ENCODE data around the gene RRP36. TPM values are rescaled to one million over a fixed set of nuclear protein-coding genes. Genes with fewer than 3 reads are reported as not detected.

Gene RRP36
- total and polyA plus RNA-seq, 2 donors from 2014 or later = 49.2 to 55.2 TPM

DNA sequence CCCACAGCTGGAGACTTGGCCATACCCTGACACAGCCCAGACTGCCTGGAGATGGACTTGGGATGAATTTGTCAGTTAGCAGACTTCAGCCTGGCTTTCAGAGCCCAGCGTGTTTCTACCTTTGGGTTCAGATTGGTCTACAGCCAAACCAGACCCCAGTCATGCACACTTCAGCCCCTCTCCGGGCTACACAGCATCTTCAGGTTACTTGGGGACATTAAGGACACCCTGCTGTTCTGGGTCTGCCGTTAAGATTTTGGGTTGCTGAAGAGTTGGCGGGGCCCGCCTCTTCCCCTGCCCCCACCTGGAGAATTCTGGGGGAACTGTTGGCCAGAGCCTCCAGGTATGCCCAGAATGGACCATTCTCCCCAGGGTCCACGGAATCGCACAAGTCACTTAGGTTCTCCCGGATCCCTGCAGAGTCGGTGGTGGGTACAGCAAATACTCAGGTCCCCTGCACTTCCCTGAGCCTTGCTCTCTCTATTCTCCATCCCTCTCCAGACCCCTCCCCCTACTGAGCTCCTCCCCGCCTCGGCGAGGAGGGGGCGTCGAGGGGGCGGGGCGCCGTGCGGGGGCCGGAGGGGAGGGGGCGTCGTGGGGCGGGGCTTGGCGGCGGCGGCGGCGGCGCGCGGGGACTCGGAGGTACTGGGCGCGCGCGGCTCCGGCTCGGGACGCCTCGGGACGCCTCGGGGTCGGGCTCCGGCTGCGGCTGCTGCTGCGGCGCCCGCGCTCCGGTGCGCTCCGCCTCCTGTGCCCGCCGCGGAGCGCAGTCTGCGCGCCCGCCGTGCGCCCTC is 54.4 kb downstream of the RRP36 start, which contains the start of gene PTK7:
Gene PTK7 (plus strand): TSS at position 645 of the 794 bp plus-strand sequence. CDS start 175 bp downstream, outside the sequence.
- Histone ChIP-seq H3K4me3 (ENCODE audit: low read length in 3 of 3) (peak within 1 kb of the TSS; percentile 64 to 73 (median 65)), H3K4me1 (ENCODE audit: control insufficient read depth in 2 of 3, insufficient read depth in 2 of 3, low read depth in 1 of 3, low read length in 3 of 3) (peaks cover 0 to 6% (median 0%) of the 10 kb centered on the region in 3 donors), H3K9ac (ENCODE audit: low read length in 3 of 3) (peak within 1 kb of the TSS; percentile 32 to 64 (median 61)), H3K27me3 (ENCODE audit: control insufficient read depth, insufficient read depth, low read length) (no peaks in the 10 kb centered on the region), H3K27ac (ENCODE audit: low read depth in 2 of 2, low read length in 2 of 2) (peak within 1 kb of the TSS; percentile 4 to 28), H3K36me3 (ENCODE audit: control insufficient read depth in 2 of 3, insufficient read depth in 3 of 3, low read length in 3 of 3) (peaks cover 0 to 8% (median 8%) of the 10 kb centered on the region in 3 donors), H3K9me3 (ENCODE audit: control insufficient read depth in 2 of 3, insufficient read depth in 1 of 3, low read length in 3 of 3) (no peaks in the 10 kb centered on the region)
- intact Hi-C loops (cut with DNase I) = no loop called here
- DNase-seq (peak; percentile 90 to 96 (median 94)), FAIRE-seq (no peak)
- TF ChIP-seq, protein P1, sequence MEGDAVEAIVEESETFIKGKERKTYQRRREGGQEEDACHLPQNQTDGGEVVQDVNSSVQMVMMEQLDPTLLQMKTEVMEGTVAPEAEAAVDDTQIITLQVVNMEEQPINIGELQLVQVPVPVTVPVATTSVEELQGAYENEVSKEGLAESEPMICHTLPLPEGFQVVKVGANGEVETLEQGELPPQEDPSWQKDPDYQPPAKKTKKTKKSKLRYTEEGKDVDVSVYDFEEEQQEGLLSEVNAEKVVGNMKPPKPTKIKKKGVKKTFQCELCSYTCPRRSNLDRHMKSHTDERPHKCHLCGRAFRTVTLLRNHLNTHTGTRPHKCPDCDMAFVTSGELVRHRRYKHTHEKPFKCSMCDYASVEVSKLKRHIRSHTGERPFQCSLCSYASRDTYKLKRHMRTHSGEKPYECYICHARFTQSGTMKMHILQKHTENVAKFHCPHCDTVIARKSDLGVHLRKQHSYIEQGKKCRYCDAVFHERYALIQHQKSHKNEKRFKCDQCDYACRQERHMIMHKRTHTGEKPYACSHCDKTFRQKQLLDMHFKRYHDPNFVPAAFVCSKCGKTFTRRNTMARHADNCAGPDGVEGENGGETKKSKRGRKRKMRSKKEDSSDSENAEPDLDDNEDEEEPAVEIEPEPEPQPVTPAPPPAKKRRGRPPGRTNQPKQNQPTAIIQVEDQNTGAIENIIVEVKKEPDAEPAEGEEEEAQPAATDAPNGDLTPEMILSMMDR (IDR thresholded peaks at IDR 0.05; ENCODE audit: borderline replicate concordance, extremely low read depth, insufficient read depth) = no peak

DNA sequence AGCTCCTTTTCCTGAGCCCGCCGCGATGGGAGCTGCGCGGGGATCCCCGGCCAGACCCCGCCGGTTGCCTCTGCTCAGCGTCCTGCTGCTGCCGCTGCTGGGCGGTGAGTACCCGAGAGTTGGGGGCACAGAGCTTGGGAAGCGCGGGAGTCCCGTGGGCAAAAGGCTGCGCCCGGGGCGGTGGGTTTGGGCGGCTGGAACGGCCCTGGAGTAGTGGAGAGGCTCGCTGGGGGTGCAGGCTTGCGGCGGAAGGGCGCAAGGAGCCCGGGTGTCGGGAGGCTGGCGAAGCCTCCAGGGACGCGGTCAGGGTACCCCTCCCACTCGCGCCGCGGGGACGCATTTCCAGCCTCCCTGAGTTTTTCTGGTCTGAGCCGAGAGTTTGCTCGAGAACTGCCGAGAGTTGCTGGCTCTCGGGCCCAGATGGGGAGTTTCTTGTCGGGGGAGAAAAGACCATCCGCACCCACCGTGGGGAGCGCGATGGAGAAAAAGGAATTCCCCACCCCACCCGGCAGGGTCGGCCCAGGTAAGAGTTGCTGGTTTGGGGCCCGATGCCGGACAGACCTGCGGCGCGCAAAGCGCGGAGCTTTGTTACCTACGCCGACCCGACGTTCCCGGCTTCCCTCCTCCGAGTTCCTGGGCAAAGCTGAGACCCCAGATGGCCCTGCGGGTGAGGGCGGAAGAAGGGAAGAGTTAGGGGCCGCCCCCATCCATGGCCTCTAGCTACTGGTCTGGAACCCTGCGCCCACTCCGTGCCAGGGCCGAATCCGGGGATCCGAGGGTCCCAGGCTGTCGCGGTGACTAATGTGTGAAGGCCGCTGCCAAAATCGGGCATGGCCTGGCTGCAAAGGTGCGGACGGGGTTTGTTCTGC is 55.3 kb downstream of the RRP36 start:
- Histone ChIP-seq H3K9me3 (ENCODE audit: control insufficient read depth in 2 of 3, insufficient read depth in 1 of 3, low read length in 3 of 3) (no peaks in the 10 kb centered on the region), H3K27ac (ENCODE audit: low read depth in 2 of 2, low read length in 2 of 2) (peak overlapping the region in 1 of 2 donors; percentile 28), H3K9ac (ENCODE audit: low read length in 3 of 3) (peak overlapping the region; percentile 32 to 64 (median 61)), H3K36me3 (ENCODE audit: control insufficient read depth in 2 of 3, insufficient read depth in 3 of 3, low read length in 3 of 3) (peaks cover 0 to 5% (median 2%) of the 10 kb centered on the region in 3 donors), H3K4me3 (ENCODE audit: low read length in 3 of 3) (peak overlapping the region; percentile 64 to 73 (median 65)), H3K4me1 (ENCODE audit: control insufficient read depth in 2 of 3, insufficient read depth in 2 of 3, low read depth in 1 of 3, low read length in 3 of 3) (peaks cover 0 to 6% (median 0%) of the 10 kb centered on the region in 3 donors), H3K27me3 (ENCODE audit: control insufficient read depth, insufficient read depth, low read length) (no peaks in the 10 kb centered on the region)
- FAIRE-seq (no peak), DNase-seq (peak; percentile 79 to 85 (median 83))
- intact Hi-C loops (cut with DNase I) = no loop called here
- TF ChIP-seq, protein P1 (IDR thresholded peaks at IDR 0.05; ENCODE audit: borderline replicate concordance, extremely low read depth, insufficient read depth) = no peak

DNA sequence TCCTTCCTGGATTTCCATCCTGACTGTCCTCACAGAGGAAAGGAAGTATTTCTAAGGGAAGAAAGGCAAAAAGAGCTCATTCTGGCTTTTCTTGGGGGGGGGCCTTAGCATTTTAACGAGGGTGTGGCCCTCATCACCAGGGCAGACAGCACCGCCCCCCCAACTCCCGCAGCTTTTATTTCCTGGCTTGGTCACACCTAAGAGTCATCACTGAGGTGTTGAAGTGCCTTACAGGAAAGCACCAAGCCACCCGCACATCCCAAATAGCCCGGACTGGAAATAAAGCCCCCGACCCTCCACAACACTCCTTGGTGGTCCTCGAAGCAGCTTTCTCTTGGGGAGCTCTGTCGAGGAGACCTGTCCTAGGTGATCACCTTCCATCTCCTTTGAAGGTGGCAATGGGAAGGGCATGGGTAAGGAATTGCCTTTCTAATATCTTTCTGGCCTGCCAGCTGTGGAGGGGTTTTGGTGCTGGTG is 55.9 kb downstream of the RRP36 start:
- H3K9me3 ChIP-seq (ENCODE audit: control insufficient read depth in 2 of 3, insufficient read depth in 1 of 3, low read length in 3 of 3) = no peaks in the 10 kb centered on the region
- FAIRE-seq (no peak), DNase-seq (peak in 1 of 5 donors; percentile 4)
- H3K27ac ChIP-seq (ENCODE audit: low read depth in 2 of 2, low read length in 2 of 2) = no peak overlapping the region
- H3K4me1 ChIP-seq (ENCODE audit: control insufficient read depth in 2 of 3, insufficient read depth in 2 of 3, low read depth in 1 of 3, low read length in 3 of 3) = peaks cover 0 to 6% (median 0%) of the 10 kb centered on the region in 3 donors
- H3K9ac ChIP-seq (ENCODE audit: low read length in 3 of 3) = peak overlapping the region in 2 of 3 donors; percentile 32 to 61
- intact Hi-C loops (cut with DNase I) = no loop called here
- peaks cover 0 to 3% (median 2%) of the 10 kb centered on the region in 3 donors for H3K36me3 ChIP-seq (ENCODE audit: control insufficient read depth in 2 of 3, insufficient read depth in 3 of 3, low read length in 3 of 3)
- TF ChIP-seq, protein P1 (IDR thresholded peaks at IDR 0.05; ENCODE audit: borderline replicate concordance, extremely low read depth, insufficient read depth) = no peak
- H3K27me3 ChIP-seq (ENCODE audit: control insufficient read depth, insufficient read depth, low read length) = no peaks in the 10 kb centered on the region
- peak overlapping the region; percentile 64 to 73 (median 65) for H3K4me3 ChIP-seq (ENCODE audit: low read length in 3 of 3)

Data from kidney (tissue), 14 donors.